ENCODE measurements around the gene MLXIP.

The MLXIP gene

DNA sequence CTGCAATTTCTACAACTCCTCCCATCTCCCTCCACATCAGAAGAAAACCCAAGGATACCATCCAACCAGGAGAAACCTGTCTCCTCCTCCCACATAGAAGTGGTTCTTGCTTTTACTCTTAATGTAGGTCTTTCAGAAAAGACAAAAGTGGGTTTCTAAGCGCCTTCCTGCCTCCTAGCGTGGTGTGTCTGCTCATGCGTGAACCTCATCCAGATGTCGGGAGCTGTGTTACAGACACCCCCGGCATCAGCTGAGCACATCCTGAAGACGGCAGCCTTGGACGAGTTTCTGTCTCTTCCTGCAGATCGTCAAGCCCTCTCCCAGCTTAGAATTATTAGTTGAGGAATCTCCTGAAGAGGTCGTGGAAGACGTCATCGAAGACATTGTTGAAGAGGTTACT, 113.9 kb downstream of the MLXIP start:
- no peak for DNase-seq

DNA sequence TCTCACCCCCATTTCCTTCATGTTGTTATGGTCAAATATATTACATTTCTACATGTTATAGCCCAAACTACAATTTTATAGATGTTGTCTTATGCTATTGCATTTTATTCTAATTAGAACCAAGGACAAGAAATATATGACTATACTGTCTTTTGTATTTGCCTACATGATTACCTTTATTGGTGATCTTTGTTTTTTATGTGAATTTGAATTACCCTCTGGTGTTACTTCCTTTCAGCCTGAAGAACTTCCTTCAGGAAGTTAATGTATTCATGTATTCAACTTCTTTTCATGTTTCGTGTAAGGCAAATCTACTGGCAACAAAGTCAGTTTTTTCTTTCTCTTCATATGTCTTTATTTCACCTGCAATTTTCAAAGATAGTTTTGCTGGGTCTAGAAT, 116.2 kb downstream of the MLXIP start:
- DNase-seq, result no peak

DNA sequence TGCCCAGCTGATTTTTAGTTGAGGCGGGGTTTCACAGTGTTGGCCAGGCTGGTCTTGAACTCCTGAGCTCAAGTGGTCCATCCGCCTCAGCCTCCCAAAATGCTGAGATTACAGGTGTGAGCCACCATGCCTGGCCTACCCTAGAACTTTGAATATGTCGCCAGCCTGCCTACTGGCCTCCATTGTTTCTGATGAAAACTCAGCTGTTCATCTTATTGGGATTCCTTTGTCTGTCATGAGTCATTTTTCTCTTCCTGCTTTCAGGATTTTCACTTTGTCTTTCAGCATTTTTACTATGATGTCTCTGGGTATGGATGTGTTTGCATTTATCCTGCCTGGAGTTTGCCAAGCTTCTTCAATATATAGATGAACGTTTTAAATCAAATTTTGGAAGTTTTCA, 116.8 kb downstream of the MLXIP start:
- DNase-seq, result no peak
